Mesothelial cell of epicardium (in vitro differentiated cells): ENCODE data around the gene ANKRD13B. TPM values are rescaled to one million over a fixed set of nuclear protein-coding genes. Genes with fewer than 3 reads are reported as not detected.

ENCODE experiments used
- DNase-seq, 2 experiments: peaks; one replicate each; pipeline ENCODE4 v3.0.0; 2021; ENCODE audit warnings: low spot score in 2 of 2; ENCODE audit not compliant: unreplicated experiment in 2 of 2
- H3K27ac Mint-ChIP-seq: 2 replicates; pipeline ENCODE4 v1.8.0; 2021; ENCODE audit warnings: mixed read lengths
- H3K27me3 Mint-ChIP-seq: 2 replicates; pipeline ENCODE4 v1.8.0; 2021; ENCODE audit warnings: low read depth, mixed read lengths
- H3K36me3 Mint-ChIP-seq: 2 replicates; pipeline ENCODE4 v1.8.0; 2021; ENCODE audit warnings: mixed read lengths
- H3K4me1 Mint-ChIP-seq: 2 replicates; pipeline ENCODE4 v1.8.0; 2021; ENCODE audit warnings: mixed read lengths
- H3K4me3 Mint-ChIP-seq: 2 replicates; pipeline ENCODE4 v1.8.0; 2021; ENCODE audit warnings: mild to moderate bottlenecking, moderate library complexity, mixed read lengths
- H3K9me3 Mint-ChIP-seq: 2 replicates; pipeline ENCODE4 v1.8.0; 2021; ENCODE audit warnings: mixed read lengths
- CTCF ChIP-seq: fragments of 200-600 bp; sonication (generic); IDR thresholded peaks from one replicate; pipeline ENCODE4 v1.5.0; 2021; ENCODE audit warnings: antibody characterized with exemption; ENCODE audit not compliant: unreplicated experiment
- total RNA-seq: library from RNA; stranded (reverse); gene quantifications from 3 replicates; pipeline ENCODE4 v1.2.1, GENCODE V29; 2021

Gene ANKRD13B
- total RNA-seq, 1 donor from 2014 or later: 52.7 TPM

GRCh38 chr17:29573871-29574731, 18.8 kb upstream of the ANKRD13B start:
- peaks cover 5% of the 10 kb centered on the region for H3K36me3 Mint-ChIP-seq

GRCh38 chr17:29574732-29575510, 18.0 kb upstream of the ANKRD13B start:
- peaks cover 6% of the 10 kb centered on the region for H3K36me3 Mint-ChIP-seq
- H3K27ac Mint-ChIP-seq: no peak overlapping the region
- peaks cover 12% of the 10 kb centered on the region for H3K4me1 Mint-ChIP-seq
- H3K9me3 Mint-ChIP-seq: no peaks in the 10 kb centered on the region
- peak in 1 of 2 experiments; percentile 18 for DNase-seq
- no peak overlapping the region for H3K4me3 Mint-ChIP-seq
- no peaks in the 10 kb centered on the region for H3K27me3 Mint-ChIP-seq
- TF ChIP-seq CTCF: no peak

More at GRCh38 chr17:29573871-29574731, 18.8 kb upstream of the ANKRD13B start:
- no peaks in the 10 kb centered on the region for H3K27me3 Mint-ChIP-seq
- TF ChIP-seq CTCF: no peak
- H3K27ac Mint-ChIP-seq: no peak overlapping the region
- H3K4me1 Mint-ChIP-seq: peaks cover 18% of the 10 kb centered on the region
- no peak overlapping the region for H3K4me3 Mint-ChIP-seq
- no peaks in the 10 kb centered on the region for H3K9me3 Mint-ChIP-seq
- DNase-seq: no peak

GRCh38 chr17:29575511-29576213, 17.3 kb upstream of the ANKRD13B start:
- Mint-ChIP-seq H3K27me3 (no peaks in the 10 kb centered on the region), H3K4me1 (peaks cover 11% of the 10 kb centered on the region), H3K9me3 (no peaks in the 10 kb centered on the region), H3K36me3 (peaks cover 12% of the 10 kb centered on the region), H3K27ac (no peak overlapping the region), H3K4me3 (no peak overlapping the region)
- TF ChIP-seq CTCF: no peak
- peak in 1 of 2 experiments; percentile 11 for DNase-seq

GRCh38 chr17:29576214-29577000, 16.5 kb upstream of the ANKRD13B start:
- no peaks in the 10 kb centered on the region for H3K27me3 Mint-ChIP-seq
- TF ChIP-seq CTCF: no peak

GRCh38 chr17:29577001-29577370, 15.9 kb upstream of the ANKRD13B start:
- no peak for DNase-seq
- H3K4me1 Mint-ChIP-seq: peaks cover 8% of the 10 kb centered on the region
- H3K27ac Mint-ChIP-seq: no peak overlapping the region
- TF ChIP-seq CTCF: no peak
- no peaks in the 10 kb centered on the region for H3K27me3 Mint-ChIP-seq
- peaks cover 11% of the 10 kb centered on the region for H3K36me3 Mint-ChIP-seq
- H3K9me3 Mint-ChIP-seq: no peaks in the 10 kb centered on the region
- no peak overlapping the region for H3K4me3 Mint-ChIP-seq

More at GRCh38 chr17:29576214-29577000, 16.5 kb upstream of the ANKRD13B start:
- no peak for DNase-seq
- Mint-ChIP-seq H3K4me1 (peaks cover 8% of the 10 kb centered on the region), H3K9me3 (no peaks in the 10 kb centered on the region), H3K36me3 (peaks cover 11% of the 10 kb centered on the region), H3K27ac (no peak overlapping the region), H3K4me3 (no peak overlapping the region)
